GM23338 (cell line): Measurements from ENCODE around the gene SORCS2. TPM values are rescaled to one million over a fixed set of nuclear protein-coding genes. Genes with fewer than 3 reads are reported as not detected.
A peak's percentile ranks its signal among the peaks of the same experiment; 100 is the strongest.

Source experiments
- ATAC-seq: fragments of 200-7000 bp; cut with Tn5 transposase; 3 replicates; pipeline ENCODE4 v1.9.1; 2020
- DNase-seq: peaks from one replicate; pipeline ENCODE4 v3.0.0-alpha.2; 2015; ENCODE audit warnings: low spot score
- H2AFZ ChIP-seq: fragments of 200-600 bp; sonication (generic); 2 replicates; pipeline ENCODE4 v1.8.0; 2016; ENCODE audit warnings: antibody characterized with exemption, mild to moderate bottlenecking, moderate library complexity
- H3F3A ChIP-seq: fragments of 200-600 bp; sonication (generic); replicated peaks from 2 replicates; pipeline ENCODE4 v1.8.0; 2017; ENCODE audit warnings: antibody characterized with exemption, mixed run types, low read depth
- H3K27ac ChIP-seq: fragments of 200-600 bp; sonication (generic); 2 replicates; pipeline ENCODE4 v1.6.1; 2016; ENCODE audit warnings: low read depth
- H3K27me3 ChIP-seq: fragments of 200-600 bp; sonication (generic); 2 replicates; pipeline ENCODE4 v1.8.0; 2016; ENCODE audit warnings: mild to moderate bottlenecking, mixed run types, moderate library complexity; ENCODE audit not compliant: insufficient read depth
- H3K36me3 ChIP-seq: fragments of 200-600 bp; sonication (generic); 2 replicates; pipeline ENCODE4 v1.8.0; 2016; ENCODE audit warnings: mild to moderate bottlenecking; ENCODE audit not compliant: insufficient read depth
- H3K4me1 ChIP-seq: fragments of 200-600 bp; sonication (generic); 2 replicates; pipeline ENCODE4 v1.8.0; 2016; ENCODE audit warnings: mild to moderate bottlenecking, moderate library complexity; ENCODE audit not compliant: insufficient read depth
- H3K4me2 ChIP-seq: fragments of 200-600 bp; sonication (generic); 2 replicates; pipeline ENCODE4 v1.7.1; 2017; ENCODE audit warnings: mixed run types
- H3K4me3 ChIP-seq: fragments of 200-600 bp; sonication (generic); 2 replicates; pipeline ENCODE4 v1.6.1; 2016; ENCODE audit warnings: mixed run types
- H3K79me2 ChIP-seq: fragments of 200-600 bp; sonication (generic); replicated peaks from 2 replicates; pipeline ENCODE4 v1.8.0; 2017; ENCODE audit warnings: mild to moderate bottlenecking; ENCODE audit not compliant: insufficient read depth
- H3K9me2 ChIP-seq: fragments of 200-600 bp; sonication (generic); 2 replicates; pipeline ENCODE4 v1.8.0; 2017; ENCODE audit not compliant: insufficient read depth
- H4K20me1 ChIP-seq: fragments of 200-600 bp; sonication (generic); replicated peaks from 2 replicates; pipeline ENCODE4 v1.8.0; 2017; ENCODE audit warnings: mild to moderate bottlenecking; ENCODE audit not compliant: insufficient read depth
- H3K27ac Mint-ChIP-seq: 2 replicates; pipeline ENCODE4 v1.8.0; 2020; ENCODE audit warnings: inconsistent platforms, mild to moderate bottlenecking, moderate library complexity, mixed read lengths
- H3K27me3 Mint-ChIP-seq: 3 replicates; pipeline ENCODE4 v1.8.0; 2022; ENCODE audit warnings: low read depth, mild to moderate bottlenecking, moderate library complexity, mixed read lengths, inconsistent platforms; ENCODE audit not compliant: insufficient read depth, poor library complexity
- H3K36me3 Mint-ChIP-seq: 3 replicates; pipeline ENCODE4 v1.8.0; 2021; ENCODE audit warnings: low read depth, mild to moderate bottlenecking, inconsistent platforms, moderate library complexity, mixed read lengths
- H3K4me1 Mint-ChIP-seq: 3 replicates; pipeline ENCODE4 v1.8.0; 2020; ENCODE audit warnings: mild to moderate bottlenecking, inconsistent platforms, mixed read lengths
- H3K4me3 Mint-ChIP-seq: 3 replicates; pipeline ENCODE4 v1.8.0; 2021; ENCODE audit warnings: moderate library complexity, mild to moderate bottlenecking, inconsistent platforms, mixed read lengths
- H3K9me3 Mint-ChIP-seq: 3 replicates; pipeline ENCODE4 v1.8.0; 2020; ENCODE audit warnings: moderate library complexity, mild to moderate bottlenecking, inconsistent platforms, mixed read lengths
- CREB1 ChIP-seq: fragments of 250-450 bp; sonication (Bioruptor Pico); IDR thresholded peaks from 2 replicates; pipeline ENCODE4 v1.5.0; 2020; ENCODE audit warnings: low read depth, mild to moderate bottlenecking, moderate library complexity
- EZH2 ChIP-seq: fragments of 200-600 bp; sonication (generic); IDR thresholded peaks from one replicate; pipeline ENCODE4 v1.8.0; 2017; ENCODE audit warnings: antibody characterized with exemption, mild to moderate bottlenecking, low read depth; ENCODE audit not compliant: unreplicated experiment
- EZH2phosphoT487 ChIP-seq: fragments of 200-600 bp; sonication (generic); IDR thresholded peaks from one replicate; pipeline ENCODE4 v1.8.1; 2018; ENCODE audit warnings: antibody characterized with exemption; ENCODE audit not compliant: unreplicated experiment
- JUNB ChIP-seq: IDR thresholded peaks from one replicate; pipeline ENCODE4 v1.6.1; 2016; ENCODE audit warnings: antibody characterized with exemption; ENCODE audit not compliant: unreplicated experiment
- NANOG ChIP-seq: IDR thresholded peaks from 2 replicates; pipeline ENCODE4 v1.6.1; 2016; ENCODE audit warnings: antibody characterized with exemption, borderline replicate concordance
- POLR2AphosphoS5 ChIP-seq: IDR thresholded peaks from 2 replicates; pipeline ENCODE4 v1.6.1; 2016; ENCODE audit warnings: antibody characterized with exemption, low read depth
- STAT1 ChIP-seq: IDR thresholded peaks from one replicate; pipeline ENCODE4 v1.6.1; 2016; ENCODE audit warnings: antibody characterized with exemption; ENCODE audit not compliant: unreplicated experiment
- ZNF114 ChIP-seq: fragments of 250-450 bp; sonication (Bioruptor Pico); IDR thresholded peaks from 2 replicates; pipeline ENCODE4 v1.5.0; 2020; ENCODE audit warnings: mild to moderate bottlenecking, moderate library complexity
- ZNF331 ChIP-seq: fragments of 250-450 bp; sonication (Bioruptor Pico); IDR thresholded peaks from 2 replicates; pipeline ENCODE4 v1.5.0; 2020; ENCODE audit warnings: low read depth, mild to moderate bottlenecking, moderate library complexity
- polyA plus RNA-seq: library from polyadenylated mRNA; unstranded; fragments of >200 nt; fragmentation: Nextera tagmentation; extraction: Ambion mirVana; gene quantifications from 2 replicates; pipeline ENCODE4 v1.2.1, GENCODE V29; 2016
- total RNA-seq: library from RNA; depleted of rRNA; stranded (reverse); fragments of >200 nt; shearing (Covaris generic); gene quantifications from 2 replicates; pipeline ENCODE4 v1.2.3, GENCODE V29; 2014
- TF ChIP-seq, protein P1 (sequence below): IDR thresholded peaks from one replicate; pipeline ENCODE4 v1.6.1; 2018; ENCODE audit warnings: antibody characterized with exemption; ENCODE audit not compliant: unreplicated experiment
- TF ChIP-seq, protein P2 (sequence below): fragments of 250-450 bp; sonication (Bioruptor Pico); IDR thresholded peaks from 2 replicates; pipeline ENCODE4 v1.5.0; 2020; ENCODE audit warnings: mild to moderate bottlenecking, moderate library complexity
- TF ChIP-seq, protein P3 (sequence below), 2 experiments: fragments of 200-600 bp in 1 of 2; sonication (generic) in 1 of 2; conservative IDR thresholded peaks; 2 replicates each; pipeline versions ENCODE4 v1.5.1 to v1.6.1; 2016 to 2017; ENCODE audit warnings: antibody characterized with exemption in 2 of 2, low read depth in 2 of 2, mild to moderate bottlenecking in 2 of 2, moderate library complexity in 1 of 2
- TF ChIP-seq, protein P4 (sequence below): IDR thresholded peaks from 2 replicates; pipeline ENCODE4 v1.6.1; 2016; ENCODE audit warnings: antibody characterized with exemption

SORCS2 gene
- total and polyA plus RNA-seq, 2 experiments from 2014 or later, result 0.47 to 2.4 TPM

DNA sequence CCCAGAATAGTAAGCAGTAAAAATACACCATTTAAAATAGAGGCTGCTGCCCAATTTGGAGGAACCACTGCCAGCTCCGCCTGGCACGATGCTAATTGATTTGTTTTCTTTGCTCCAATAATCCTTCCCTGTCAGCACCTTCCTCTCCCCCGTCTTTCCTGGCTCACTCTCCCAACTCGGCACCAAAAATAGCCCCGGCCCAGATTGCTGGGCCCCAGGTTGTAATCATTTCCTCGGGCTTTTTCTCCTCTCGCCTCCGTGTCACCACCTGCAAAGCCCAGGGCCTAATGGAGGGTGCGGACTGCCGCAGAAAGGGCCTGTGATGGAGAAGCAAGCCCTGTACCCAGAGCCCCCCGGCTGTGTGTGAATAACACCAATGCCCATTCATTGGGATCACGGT, 440.0 kb downstream of the SORCS2 start:
- Histone ChIP-seq H3K36me3 (no peaks in the 10 kb centered on the region), H3K4me3 (no peak overlapping the region), H3K9me2 (no peaks in the 10 kb centered on the region), H3K4me2 (0 out of 2 replicates have a peak overlapping the region, but pooled peaks have one; percentile 14), H3F3A (no peaks in the 10 kb centered on the region), H3K27ac (no peak overlapping the region), H3K79me2 (no peaks in the 10 kb centered on the region), H2AFZ (no peak overlapping the region), H4K20me1 (no peaks in the 10 kb centered on the region), H3K27me3 (no peaks in the 10 kb centered on the region), H3K4me1 (peaks cover 13% of the 10 kb centered on the region)
- H3K4me1 Mint-ChIP-seq, result peaks cover 27% of the 10 kb centered on the region; the same call in 2 of the 3 replicates
- H3K9me3 Mint-ChIP-seq, result peaks cover 25% of the 10 kb centered on the region; the same call in 2 of the 3 replicates
- ATAC-seq (no peak), DNase-seq (no peak)
- no peak for TF ChIP-seq POLR2AphosphoS5
- TF ChIP-seq, protein P1, sequence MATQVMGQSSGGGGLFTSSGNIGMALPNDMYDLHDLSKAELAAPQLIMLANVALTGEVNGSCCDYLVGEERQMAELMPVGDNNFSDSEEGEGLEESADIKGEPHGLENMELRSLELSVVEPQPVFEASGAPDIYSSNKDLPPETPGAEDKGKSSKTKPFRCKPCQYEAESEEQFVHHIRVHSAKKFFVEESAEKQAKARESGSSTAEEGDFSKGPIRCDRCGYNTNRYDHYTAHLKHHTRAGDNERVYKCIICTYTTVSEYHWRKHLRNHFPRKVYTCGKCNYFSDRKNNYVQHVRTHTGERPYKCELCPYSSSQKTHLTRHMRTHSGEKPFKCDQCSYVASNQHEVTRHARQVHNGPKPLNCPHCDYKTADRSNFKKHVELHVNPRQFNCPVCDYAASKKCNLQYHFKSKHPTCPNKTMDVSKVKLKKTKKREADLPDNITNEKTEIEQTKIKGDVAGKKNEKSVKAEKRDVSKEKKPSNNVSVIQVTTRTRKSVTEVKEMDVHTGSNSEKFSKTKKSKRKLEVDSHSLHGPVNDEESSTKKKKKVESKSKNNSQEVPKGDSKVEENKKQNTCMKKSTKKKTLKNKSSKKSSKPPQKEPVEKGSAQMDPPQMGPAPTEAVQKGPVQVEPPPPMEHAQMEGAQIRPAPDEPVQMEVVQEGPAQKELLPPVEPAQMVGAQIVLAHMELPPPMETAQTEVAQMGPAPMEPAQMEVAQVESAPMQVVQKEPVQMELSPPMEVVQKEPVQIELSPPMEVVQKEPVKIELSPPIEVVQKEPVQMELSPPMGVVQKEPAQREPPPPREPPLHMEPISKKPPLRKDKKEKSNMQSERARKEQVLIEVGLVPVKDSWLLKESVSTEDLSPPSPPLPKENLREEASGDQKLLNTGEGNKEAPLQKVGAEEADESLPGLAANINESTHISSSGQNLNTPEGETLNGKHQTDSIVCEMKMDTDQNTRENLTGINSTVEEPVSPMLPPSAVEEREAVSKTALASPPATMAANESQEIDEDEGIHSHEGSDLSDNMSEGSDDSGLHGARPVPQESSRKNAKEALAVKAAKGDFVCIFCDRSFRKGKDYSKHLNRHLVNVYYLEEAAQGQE, result no peak
- TF ChIP-seq, protein P2, sequence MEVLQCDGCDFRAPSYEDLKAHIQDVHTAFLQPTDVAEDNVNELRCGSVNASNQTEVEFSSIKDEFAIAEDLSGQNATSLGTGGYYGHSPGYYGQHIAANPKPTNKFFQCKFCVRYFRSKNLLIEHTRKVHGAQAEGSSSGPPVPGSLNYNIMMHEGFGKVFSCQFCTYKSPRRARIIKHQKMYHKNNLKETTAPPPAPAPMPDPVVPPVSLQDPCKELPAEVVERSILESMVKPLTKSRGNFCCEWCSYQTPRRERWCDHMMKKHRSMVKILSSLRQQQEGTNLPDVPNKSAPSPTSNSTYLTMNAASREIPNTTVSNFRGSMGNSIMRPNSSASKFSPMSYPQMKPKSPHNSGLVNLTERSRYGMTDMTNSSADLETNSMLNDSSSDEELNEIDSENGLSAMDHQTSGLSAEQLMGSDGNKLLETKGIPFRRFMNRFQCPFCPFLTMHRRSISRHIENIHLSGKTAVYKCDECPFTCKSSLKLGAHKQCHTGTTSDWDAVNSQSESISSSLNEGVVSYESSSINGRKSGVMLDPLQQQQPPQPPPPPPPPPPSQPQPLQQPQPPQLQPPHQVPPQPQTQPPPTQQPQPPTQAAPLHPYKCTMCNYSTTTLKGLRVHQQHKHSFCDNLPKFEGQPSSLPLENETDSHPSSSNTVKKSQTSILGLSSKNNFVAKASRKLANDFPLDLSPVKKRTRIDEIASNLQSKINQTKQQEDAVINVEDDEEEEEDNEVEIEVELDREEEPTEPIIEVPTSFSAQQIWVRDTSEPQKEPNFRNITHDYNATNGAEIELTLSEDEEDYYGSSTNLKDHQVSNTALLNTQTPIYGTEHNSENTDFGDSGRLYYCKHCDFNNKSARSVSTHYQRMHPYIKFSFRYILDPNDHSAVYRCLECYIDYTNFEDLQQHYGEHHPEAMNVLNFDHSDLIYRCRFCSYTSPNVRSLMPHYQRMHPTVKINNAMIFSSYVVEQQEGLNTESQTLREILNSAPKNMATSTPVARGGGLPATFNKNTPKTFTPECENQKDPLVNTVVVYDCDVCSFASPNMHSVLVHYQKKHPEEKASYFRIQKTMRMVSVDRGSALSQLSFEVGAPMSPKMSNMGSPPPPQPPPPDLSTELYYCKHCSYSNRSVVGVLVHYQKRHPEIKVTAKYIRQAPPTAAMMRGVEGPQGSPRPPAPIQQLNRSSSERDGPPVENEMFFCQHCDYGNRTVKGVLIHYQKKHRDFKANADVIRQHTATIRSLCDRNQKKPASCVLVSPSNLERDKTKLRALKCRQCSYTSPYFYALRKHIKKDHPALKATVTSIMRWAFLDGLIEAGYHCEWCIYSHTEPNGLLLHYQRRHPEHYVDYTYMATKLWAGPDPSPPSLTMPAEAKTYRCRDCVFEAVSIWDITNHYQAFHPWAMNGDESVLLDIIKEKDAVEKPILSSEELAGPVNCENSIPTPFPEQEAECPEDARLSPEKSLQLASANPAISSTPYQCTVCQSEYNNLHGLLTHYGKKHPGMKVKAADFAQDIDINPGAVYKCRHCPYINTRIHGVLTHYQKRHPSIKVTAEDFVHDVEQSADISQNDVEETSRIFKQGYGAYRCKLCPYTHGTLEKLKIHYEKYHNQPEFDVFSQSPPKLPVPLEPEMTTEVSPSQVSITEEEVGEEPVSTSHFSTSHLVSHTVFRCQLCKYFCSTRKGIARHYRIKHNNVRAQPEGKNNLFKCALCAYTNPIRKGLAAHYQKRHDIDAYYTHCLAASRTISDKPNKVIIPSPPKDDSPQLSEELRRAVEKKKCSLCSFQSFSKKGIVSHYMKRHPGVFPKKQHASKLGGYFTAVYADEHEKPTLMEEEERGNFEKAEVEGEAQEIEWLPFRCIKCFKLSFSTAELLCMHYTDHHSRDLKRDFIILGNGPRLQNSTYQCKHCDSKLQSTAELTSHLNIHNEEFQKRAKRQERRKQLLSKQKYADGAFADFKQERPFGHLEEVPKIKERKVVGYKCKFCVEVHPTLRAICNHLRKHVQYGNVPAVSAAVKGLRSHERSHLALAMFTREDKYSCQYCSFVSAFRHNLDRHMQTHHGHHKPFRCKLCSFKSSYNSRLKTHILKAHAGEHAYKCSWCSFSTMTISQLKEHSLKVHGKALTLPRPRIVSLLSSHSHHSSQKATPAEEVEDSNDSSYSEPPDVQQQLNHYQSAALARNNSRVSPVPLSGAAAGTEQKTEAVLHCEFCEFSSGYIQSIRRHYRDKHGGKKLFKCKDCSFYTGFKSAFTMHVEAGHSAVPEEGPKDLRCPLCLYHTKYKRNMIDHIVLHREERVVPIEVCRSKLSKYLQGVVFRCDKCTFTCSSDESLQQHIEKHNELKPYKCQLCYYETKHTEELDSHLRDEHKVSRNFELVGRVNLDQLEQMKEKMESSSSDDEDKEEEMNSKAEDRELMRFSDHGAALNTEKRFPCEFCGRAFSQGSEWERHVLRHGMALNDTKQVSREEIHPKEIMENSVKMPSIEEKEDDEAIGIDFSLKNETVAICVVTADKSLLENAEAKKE (CRISPR knock-in tag), result no peak
- TF ChIP-seq, protein P3, sequence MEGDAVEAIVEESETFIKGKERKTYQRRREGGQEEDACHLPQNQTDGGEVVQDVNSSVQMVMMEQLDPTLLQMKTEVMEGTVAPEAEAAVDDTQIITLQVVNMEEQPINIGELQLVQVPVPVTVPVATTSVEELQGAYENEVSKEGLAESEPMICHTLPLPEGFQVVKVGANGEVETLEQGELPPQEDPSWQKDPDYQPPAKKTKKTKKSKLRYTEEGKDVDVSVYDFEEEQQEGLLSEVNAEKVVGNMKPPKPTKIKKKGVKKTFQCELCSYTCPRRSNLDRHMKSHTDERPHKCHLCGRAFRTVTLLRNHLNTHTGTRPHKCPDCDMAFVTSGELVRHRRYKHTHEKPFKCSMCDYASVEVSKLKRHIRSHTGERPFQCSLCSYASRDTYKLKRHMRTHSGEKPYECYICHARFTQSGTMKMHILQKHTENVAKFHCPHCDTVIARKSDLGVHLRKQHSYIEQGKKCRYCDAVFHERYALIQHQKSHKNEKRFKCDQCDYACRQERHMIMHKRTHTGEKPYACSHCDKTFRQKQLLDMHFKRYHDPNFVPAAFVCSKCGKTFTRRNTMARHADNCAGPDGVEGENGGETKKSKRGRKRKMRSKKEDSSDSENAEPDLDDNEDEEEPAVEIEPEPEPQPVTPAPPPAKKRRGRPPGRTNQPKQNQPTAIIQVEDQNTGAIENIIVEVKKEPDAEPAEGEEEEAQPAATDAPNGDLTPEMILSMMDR (conservative IDR thresholded peaks at IDR 0.05; ENCODE audit: low read depth in 2 of 2), result no peak
- TF ChIP-seq, protein P4, sequence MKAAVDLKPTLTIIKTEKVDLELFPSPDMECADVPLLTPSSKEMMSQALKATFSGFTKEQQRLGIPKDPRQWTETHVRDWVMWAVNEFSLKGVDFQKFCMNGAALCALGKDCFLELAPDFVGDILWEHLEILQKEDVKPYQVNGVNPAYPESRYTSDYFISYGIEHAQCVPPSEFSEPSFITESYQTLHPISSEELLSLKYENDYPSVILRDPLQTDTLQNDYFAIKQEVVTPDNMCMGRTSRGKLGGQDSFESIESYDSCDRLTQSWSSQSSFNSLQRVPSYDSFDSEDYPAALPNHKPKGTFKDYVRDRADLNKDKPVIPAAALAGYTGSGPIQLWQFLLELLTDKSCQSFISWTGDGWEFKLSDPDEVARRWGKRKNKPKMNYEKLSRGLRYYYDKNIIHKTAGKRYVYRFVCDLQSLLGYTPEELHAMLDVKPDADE, result no peak
- no peak for TF ChIP-seq CREB1 (CRISPR knock-in tag)
- no peak for TF ChIP-seq ZNF114 (CRISPR knock-in tag)
- TF ChIP-seq STAT1, result no peak
- TF ChIP-seq NANOG, result no peak
- no peak for TF ChIP-seq EZH2phosphoT487
- no peak for TF ChIP-seq EZH2
- TF ChIP-seq JUNB, result no peak
- no peak for TF ChIP-seq ZNF331 (CRISPR knock-in tag)
- H3K27ac Mint-ChIP-seq, result no peak overlapping the region
- peaks cover 18% of the 10 kb centered on the region for H3K27me3 Mint-ChIP-seq
- H3K4me3 Mint-ChIP-seq, result no peak overlapping the region
- peaks cover 3% of the 10 kb centered on the region; the same call in 1 of the 3 replicates for H3K36me3 Mint-ChIP-seq
